ENCODE data around the gene CEP95.

The CEP95 gene

DNA sequence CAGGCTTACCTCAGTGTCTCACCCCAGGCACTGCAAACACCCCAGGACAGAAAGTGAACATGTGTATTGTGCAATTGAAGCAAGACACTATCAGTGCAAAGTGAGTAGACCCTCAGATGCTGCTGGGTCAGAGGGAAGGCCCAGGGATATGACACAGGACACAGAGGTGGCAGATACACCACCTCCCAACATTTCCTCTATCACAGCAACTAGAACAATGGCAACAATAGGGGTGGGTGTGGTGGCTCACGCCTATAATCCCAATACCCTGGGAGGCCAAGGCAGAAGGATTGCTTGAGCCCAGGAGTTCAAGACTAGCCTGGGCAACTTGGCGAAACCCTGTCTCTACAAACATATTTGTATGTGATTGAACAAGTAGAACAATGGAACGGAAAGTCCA, 35.3 kb upstream of the CEP95 start:
- Histone ChIP-seq H3K36me3 (ENCODE audit: control insufficient read depth in 1 of 2, insufficient read depth in 2 of 2, low read length in 2 of 2) (no peaks in the 10 kb centered on the region), H3K4me3 (ENCODE audit: low read depth in 1 of 2, low read length in 2 of 2) (no peak overlapping the region), H3K4me1 (ENCODE audit: control insufficient read depth in 1 of 2, insufficient read depth in 2 of 2, low read length in 2 of 2) (no peaks in the 10 kb centered on the region), H3K9ac (ENCODE audit: low read depth in 1 of 2, low read length in 2 of 2) (no peak overlapping the region), H3K27me3 (ENCODE audit: control insufficient read depth in 1 of 2, insufficient read depth in 2 of 2, low read length in 2 of 2) (no peaks in the 10 kb centered on the region), H3K9me3 (ENCODE audit: control insufficient read depth in 1 of 2, low read length in 2 of 2) (no peaks in the 10 kb centered on the region), H3K27ac (ENCODE audit: low read depth, low read length) (no peak overlapping the region)

DNA sequence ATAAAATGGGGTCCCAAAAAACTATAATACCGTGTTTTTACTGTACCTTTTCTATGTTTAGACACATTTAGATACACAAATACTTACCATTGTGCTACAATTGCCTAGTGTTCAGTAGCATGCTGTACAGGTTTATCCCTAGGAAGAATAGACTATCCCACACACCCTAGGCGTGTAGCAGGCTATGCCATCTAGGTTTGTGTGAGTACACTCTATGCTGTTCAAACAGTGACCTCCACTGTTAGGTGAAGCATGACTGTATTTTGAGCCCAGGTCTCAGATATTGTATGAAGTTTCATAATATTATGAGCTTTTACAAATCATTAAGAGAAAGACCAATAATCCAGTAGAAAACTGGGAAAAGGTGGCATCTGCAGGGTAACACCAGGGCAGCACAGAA, 34.2 kb upstream of the CEP95 start:
- Histone ChIP-seq H3K36me3 (ENCODE audit: control insufficient read depth in 1 of 2, insufficient read depth in 2 of 2, low read length in 2 of 2) (no peaks in the 10 kb centered on the region), H3K4me3 (ENCODE audit: low read depth in 1 of 2, low read length in 2 of 2) (no peak overlapping the region), H3K9me3 (ENCODE audit: control insufficient read depth in 1 of 2, low read length in 2 of 2) (no peaks in the 10 kb centered on the region), H3K27ac (ENCODE audit: low read depth, low read length) (no peak overlapping the region), H3K27me3 (ENCODE audit: control insufficient read depth in 1 of 2, insufficient read depth in 2 of 2, low read length in 2 of 2) (no peaks in the 10 kb centered on the region), H3K4me1 (ENCODE audit: control insufficient read depth in 1 of 2, insufficient read depth in 2 of 2, low read length in 2 of 2) (no peaks in the 10 kb centered on the region), H3K9ac (ENCODE audit: low read depth in 1 of 2, low read length in 2 of 2) (no peak overlapping the region)

DNA sequence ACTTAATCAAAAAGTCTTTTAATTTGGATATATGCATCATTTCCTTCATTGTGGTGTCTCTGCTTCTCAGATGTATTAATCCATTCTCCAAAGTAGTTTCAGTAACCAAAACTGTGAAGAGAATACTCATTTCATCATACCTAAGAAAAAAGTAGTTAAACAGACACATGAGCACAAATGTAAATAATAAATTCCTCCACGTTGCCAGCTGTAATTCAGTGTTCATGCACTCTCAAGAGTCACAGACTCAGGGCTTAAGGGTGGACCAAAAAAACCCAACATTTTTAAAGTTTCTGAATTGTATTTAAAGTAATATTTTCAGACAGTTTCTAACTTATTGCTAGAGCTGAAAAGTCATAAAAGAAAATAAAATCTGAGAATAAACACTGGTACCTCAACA, 28.9 kb upstream of the CEP95 start:
- H3K9me3 ChIP-seq (ENCODE audit: control insufficient read depth in 1 of 2, low read length in 2 of 2): no peaks in the 10 kb centered on the region
- H3K27me3 ChIP-seq (ENCODE audit: control insufficient read depth in 1 of 2, insufficient read depth in 2 of 2, low read length in 2 of 2): no peaks in the 10 kb centered on the region
- H3K4me1 ChIP-seq (ENCODE audit: control insufficient read depth in 1 of 2, insufficient read depth in 2 of 2, low read length in 2 of 2): no peaks in the 10 kb centered on the region
- H3K9ac ChIP-seq (ENCODE audit: low read depth in 1 of 2, low read length in 2 of 2): no peak overlapping the region
- peaks cover 4 to 12% of the 10 kb centered on the region in 2 donors for H3K36me3 ChIP-seq (ENCODE audit: control insufficient read depth in 1 of 2, insufficient read depth in 2 of 2, low read length in 2 of 2)
- H3K27ac ChIP-seq (ENCODE audit: low read depth, low read length): no peak overlapping the region
- no peak overlapping the region for H3K4me3 ChIP-seq (ENCODE audit: low read depth in 1 of 2, low read length in 2 of 2)

DNA sequence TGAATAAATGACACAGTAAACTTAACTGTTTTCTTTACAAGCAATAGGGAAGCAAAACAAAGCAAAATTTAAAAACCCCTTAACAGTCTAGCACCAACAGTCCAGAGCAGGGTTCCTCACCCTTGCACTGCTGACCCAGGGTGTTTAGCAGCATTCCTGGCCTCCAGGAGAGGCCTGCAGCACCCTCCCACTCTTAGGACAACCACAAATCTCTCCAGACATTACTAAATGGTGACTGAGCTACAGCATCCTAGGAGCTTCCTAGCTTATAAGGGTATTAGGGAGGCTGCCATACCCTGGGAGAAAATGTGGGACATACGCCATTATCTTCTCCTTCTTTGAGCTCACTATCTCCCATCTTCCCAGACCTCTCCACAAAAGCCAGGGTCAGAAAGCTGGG, 25.8 kb upstream of the CEP95 start:
- Histone ChIP-seq H3K9ac (ENCODE audit: low read depth in 1 of 2, low read length in 2 of 2) (no peak overlapping the region), H3K4me1 (ENCODE audit: control insufficient read depth in 1 of 2, insufficient read depth in 2 of 2, low read length in 2 of 2) (no peaks in the 10 kb centered on the region), H3K27ac (ENCODE audit: low read depth, low read length) (no peak overlapping the region), H3K27me3 (ENCODE audit: control insufficient read depth in 1 of 2, insufficient read depth in 2 of 2, low read length in 2 of 2) (no peaks in the 10 kb centered on the region), H3K36me3 (ENCODE audit: control insufficient read depth in 1 of 2, insufficient read depth in 2 of 2, low read length in 2 of 2) (peaks cover 9 to 23% of the 10 kb centered on the region in 2 donors), H3K4me3 (ENCODE audit: low read depth in 1 of 2, low read length in 2 of 2) (no peak overlapping the region), H3K9me3 (ENCODE audit: control insufficient read depth in 1 of 2, low read length in 2 of 2) (no peaks in the 10 kb centered on the region)

DNA sequence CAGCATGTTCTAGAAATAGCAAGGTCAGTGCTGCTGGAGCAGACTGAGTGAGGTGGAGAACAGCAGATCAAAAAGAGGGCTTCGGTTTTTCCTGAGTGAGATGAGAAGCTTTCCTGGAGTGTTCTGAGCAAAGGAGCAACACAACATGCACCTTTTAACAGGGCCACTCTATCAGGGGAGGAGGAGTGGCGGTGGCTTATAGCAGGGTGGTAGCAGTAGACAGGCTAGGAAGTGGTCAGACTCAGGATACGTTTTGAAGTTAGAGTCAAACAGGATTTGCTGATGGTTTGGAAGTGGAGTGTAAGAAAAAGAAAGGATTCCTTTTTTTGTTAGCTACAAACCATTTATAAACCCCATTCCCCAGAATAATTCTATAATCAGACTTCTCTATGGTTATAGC, 22.4 kb upstream of the CEP95 start:
- no peak overlapping the region for H3K27ac ChIP-seq (ENCODE audit: low read depth, low read length)
- H3K9ac ChIP-seq (ENCODE audit: low read depth in 1 of 2, low read length in 2 of 2): no peak overlapping the region
- H3K4me1 ChIP-seq (ENCODE audit: control insufficient read depth in 1 of 2, insufficient read depth in 2 of 2, low read length in 2 of 2): no peaks in the 10 kb centered on the region
- H3K27me3 ChIP-seq (ENCODE audit: control insufficient read depth in 1 of 2, insufficient read depth in 2 of 2, low read length in 2 of 2): no peaks in the 10 kb centered on the region
- peaks cover 9 to 29% of the 10 kb centered on the region in 2 donors for H3K36me3 ChIP-seq (ENCODE audit: control insufficient read depth in 1 of 2, insufficient read depth in 2 of 2, low read length in 2 of 2)
- no peaks in the 10 kb centered on the region for H3K9me3 ChIP-seq (ENCODE audit: control insufficient read depth in 1 of 2, low read length in 2 of 2)
- no peak overlapping the region for H3K4me3 ChIP-seq (ENCODE audit: low read depth in 1 of 2, low read length in 2 of 2)

DNA sequence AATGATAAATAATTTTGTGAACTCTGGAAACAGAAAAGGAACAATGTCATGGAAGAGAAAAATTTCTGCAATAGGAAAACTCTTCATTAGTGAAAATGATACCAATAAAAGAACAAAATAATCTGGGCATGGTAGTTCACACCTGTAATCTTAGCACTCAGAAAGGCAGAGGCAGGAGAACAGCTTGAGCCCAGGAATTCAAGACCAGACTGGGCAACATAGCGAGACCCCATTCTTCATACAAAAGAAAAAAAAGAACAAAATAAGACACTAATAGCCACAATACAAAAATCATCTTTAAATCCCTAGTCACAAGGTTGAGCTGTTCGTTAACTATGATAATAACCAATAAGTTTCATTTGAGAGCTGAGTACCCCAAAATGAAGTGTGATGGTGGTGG, 18.5 kb upstream of the CEP95 start:
- no peak overlapping the region for H3K9ac ChIP-seq (ENCODE audit: low read depth in 1 of 2, low read length in 2 of 2)
- no peaks in the 10 kb centered on the region for H3K27me3 ChIP-seq (ENCODE audit: control insufficient read depth in 1 of 2, insufficient read depth in 2 of 2, low read length in 2 of 2)
- H3K4me3 ChIP-seq (ENCODE audit: low read depth in 1 of 2, low read length in 2 of 2): no peak overlapping the region
- H3K4me1 ChIP-seq (ENCODE audit: control insufficient read depth in 1 of 2, insufficient read depth in 2 of 2, low read length in 2 of 2): no peaks in the 10 kb centered on the region
- no peak overlapping the region for H3K27ac ChIP-seq (ENCODE audit: low read depth, low read length)
- peaks cover 10 to 43% of the 10 kb centered on the region in 2 donors for H3K36me3 ChIP-seq (ENCODE audit: control insufficient read depth in 1 of 2, insufficient read depth in 2 of 2, low read length in 2 of 2)
- no peaks in the 10 kb centered on the region for H3K9me3 ChIP-seq (ENCODE audit: control insufficient read depth in 1 of 2, low read length in 2 of 2)

DNA sequence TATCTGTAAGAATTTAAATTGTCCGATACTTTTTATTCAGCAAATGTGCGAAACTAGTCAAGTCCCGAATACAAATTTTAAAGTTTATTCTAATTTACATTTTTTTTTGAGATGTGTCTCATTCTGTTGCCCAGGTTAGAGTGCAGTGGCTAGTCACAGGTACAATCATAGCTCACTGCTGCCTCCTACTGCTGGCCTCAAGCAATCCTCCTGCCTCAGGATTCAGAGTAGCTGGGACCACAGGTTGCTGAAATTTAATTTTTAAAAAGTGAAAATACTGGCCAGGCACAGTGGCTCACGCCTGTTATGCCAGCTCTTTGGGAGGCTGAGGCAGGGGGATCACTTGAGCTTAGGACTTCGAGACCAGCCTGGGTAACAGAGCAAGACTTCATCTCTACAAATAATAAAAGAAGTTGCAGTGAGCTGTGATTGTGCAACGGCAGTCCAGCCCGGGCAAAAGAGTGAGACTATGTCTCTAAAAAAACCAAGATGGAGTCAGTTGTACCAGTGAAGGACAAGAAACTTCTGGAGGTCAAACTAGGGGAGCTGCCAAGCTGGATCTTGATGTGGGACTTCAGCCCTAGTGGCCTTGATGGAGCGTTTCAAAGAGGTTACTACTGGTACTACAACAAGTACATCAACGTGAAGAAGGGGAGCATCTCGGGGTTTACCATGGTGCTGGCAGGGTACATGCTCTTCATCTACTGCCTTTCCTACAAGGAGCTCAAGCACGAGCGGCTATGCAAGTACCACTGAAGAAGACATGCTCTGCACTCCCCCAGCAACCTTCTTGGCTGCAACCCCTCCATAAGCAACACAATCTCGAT, 15.5 kb upstream of the CEP95 start:
- H3K36me3 ChIP-seq (ENCODE audit: control insufficient read depth in 1 of 2, insufficient read depth in 2 of 2, low read length in 2 of 2): peaks cover 5 to 36% of the 10 kb centered on the region in 2 donors
- H3K4me3 ChIP-seq (ENCODE audit: low read depth in 1 of 2, low read length in 2 of 2): no peak overlapping the region
- no peak overlapping the region for H3K27ac ChIP-seq (ENCODE audit: low read depth, low read length)
- H3K9me3 ChIP-seq (ENCODE audit: control insufficient read depth in 1 of 2, low read length in 2 of 2): no peaks in the 10 kb centered on the region
- no peaks in the 10 kb centered on the region for H3K27me3 ChIP-seq (ENCODE audit: control insufficient read depth in 1 of 2, insufficient read depth in 2 of 2, low read length in 2 of 2)
- H3K4me1 ChIP-seq (ENCODE audit: control insufficient read depth in 1 of 2, insufficient read depth in 2 of 2, low read length in 2 of 2): peaks cover 13 to 20% of the 10 kb centered on the region in 2 donors
- no peak overlapping the region for H3K9ac ChIP-seq (ENCODE audit: low read depth in 1 of 2, low read length in 2 of 2)

DNA sequence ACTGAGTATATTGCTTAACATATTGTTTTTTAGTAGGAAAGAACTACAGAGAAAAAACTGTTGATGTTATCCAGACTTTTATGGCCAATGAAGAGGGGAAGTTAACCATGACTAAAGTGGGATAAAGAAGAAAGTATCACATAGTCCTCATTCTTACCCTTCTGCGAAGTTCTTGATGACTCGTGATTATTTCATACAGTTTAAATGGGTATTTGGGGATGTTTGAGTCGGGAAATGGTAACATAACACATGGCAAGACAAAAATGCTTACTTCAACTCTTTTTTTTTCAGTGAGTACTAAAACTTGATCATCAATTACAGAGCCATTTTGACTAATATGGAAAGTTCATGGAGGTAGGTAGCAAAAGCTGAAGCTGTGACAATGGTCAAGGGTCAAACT, 14.8 kb upstream of the CEP95 start:
- Histone ChIP-seq H3K9ac (ENCODE audit: low read depth in 1 of 2, low read length in 2 of 2) (no peak overlapping the region), H3K36me3 (ENCODE audit: control insufficient read depth in 1 of 2, insufficient read depth in 2 of 2, low read length in 2 of 2) (peaks cover 5 to 36% of the 10 kb centered on the region in 2 donors), H3K27ac (ENCODE audit: low read depth, low read length) (no peak overlapping the region), H3K27me3 (ENCODE audit: control insufficient read depth in 1 of 2, insufficient read depth in 2 of 2, low read length in 2 of 2) (no peaks in the 10 kb centered on the region), H3K4me1 (ENCODE audit: control insufficient read depth in 1 of 2, insufficient read depth in 2 of 2, low read length in 2 of 2) (peaks cover 16 to 21% of the 10 kb centered on the region in 2 donors), H3K9me3 (ENCODE audit: control insufficient read depth in 1 of 2, low read length in 2 of 2) (no peaks in the 10 kb centered on the region), H3K4me3 (ENCODE audit: low read depth in 1 of 2, low read length in 2 of 2) (no peak overlapping the region)

DNA sequence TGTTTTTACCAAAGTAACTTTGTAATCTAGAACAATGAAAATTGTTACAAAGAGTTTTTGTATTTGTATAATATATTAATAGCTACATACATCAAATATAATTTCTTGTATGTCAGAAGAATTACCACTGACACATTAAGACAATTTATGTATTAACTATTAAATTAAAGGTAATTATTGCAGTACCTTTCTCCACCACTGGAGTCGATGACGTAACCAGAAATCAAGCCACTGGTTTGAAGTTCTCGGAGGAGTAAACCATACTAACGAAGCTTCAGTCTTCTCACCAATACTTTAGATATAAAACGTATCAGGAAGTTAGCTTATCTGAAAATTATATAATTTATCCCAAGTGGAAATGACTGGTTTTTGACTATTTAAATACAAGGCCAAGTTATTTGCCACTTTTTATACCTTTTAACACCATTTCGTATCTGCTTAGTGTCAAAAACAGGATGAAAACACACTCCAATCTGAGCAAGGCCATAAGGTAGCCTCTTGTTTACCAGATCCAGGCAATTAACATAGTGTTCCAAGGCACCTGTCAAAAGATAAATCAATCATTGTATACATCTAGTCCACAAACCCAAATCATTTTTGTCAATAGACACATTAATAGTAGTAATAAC, 14.2 kb upstream of the CEP95 start:
- Histone ChIP-seq H3K36me3 (ENCODE audit: control insufficient read depth in 1 of 2, insufficient read depth in 2 of 2, low read length in 2 of 2) (peaks cover 5 to 36% of the 10 kb centered on the region in 2 donors), H3K9ac (ENCODE audit: low read depth in 1 of 2, low read length in 2 of 2) (no peak overlapping the region), H3K27me3 (ENCODE audit: control insufficient read depth in 1 of 2, insufficient read depth in 2 of 2, low read length in 2 of 2) (no peaks in the 10 kb centered on the region), H3K4me1 (ENCODE audit: control insufficient read depth in 1 of 2, insufficient read depth in 2 of 2, low read length in 2 of 2) (peaks cover 22 to 25% of the 10 kb centered on the region in 2 donors), H3K27ac (ENCODE audit: low read depth, low read length) (no peak overlapping the region), H3K4me3 (ENCODE audit: low read depth in 1 of 2, low read length in 2 of 2) (no peak overlapping the region), H3K9me3 (ENCODE audit: control insufficient read depth in 1 of 2, low read length in 2 of 2) (no peaks in the 10 kb centered on the region)

DNA sequence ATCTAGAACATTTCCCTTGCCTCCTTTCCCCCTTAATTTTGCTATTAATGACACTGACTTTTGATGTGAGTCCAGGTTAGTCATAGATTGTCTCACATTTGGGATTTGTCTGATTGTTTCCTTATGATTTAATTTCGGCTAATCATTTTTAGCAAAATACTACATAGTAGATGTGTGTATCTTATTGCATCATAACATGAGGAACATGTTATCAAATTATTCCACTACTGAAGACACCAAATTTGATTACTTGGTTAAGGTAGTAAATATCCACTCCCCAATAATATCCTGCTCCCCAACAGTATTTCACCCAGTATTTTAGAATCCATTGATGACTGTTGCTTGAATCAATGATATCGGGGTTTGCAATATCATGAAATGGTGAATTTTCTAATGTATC, 12.7 kb upstream of the CEP95 start:
- no peak overlapping the region for H3K4me3 ChIP-seq (ENCODE audit: low read depth in 1 of 2, low read length in 2 of 2)
- H3K9me3 ChIP-seq (ENCODE audit: control insufficient read depth in 1 of 2, low read length in 2 of 2): no peaks in the 10 kb centered on the region
- H3K27me3 ChIP-seq (ENCODE audit: control insufficient read depth in 1 of 2, insufficient read depth in 2 of 2, low read length in 2 of 2): no peaks in the 10 kb centered on the region
- H3K9ac ChIP-seq (ENCODE audit: low read depth in 1 of 2, low read length in 2 of 2): no peak overlapping the region
- peaks cover 23 to 41% of the 10 kb centered on the region in 2 donors for H3K4me1 ChIP-seq (ENCODE audit: control insufficient read depth in 1 of 2, insufficient read depth in 2 of 2, low read length in 2 of 2)
- peaks cover 5 to 38% of the 10 kb centered on the region in 2 donors for H3K36me3 ChIP-seq (ENCODE audit: control insufficient read depth in 1 of 2, insufficient read depth in 2 of 2, low read length in 2 of 2)
- H3K27ac ChIP-seq (ENCODE audit: low read depth, low read length): no peak overlapping the region
